AG09309 (cell line): ENCODE measurements around the gene SFXN5.

ENCODE experiments used
- DNase-seq: peaks from one replicate; pipeline ENCODE4 v3.0.0-alpha.2; 2010; ENCODE audit warnings: low read depth
- H3K4me3 ChIP-seq: 2 replicates; pipeline ENCODE4 v1.5.1; 2011; ENCODE audit warnings: mild to moderate bottlenecking, low read depth, low read length, moderate library complexity; ENCODE audit not compliant: control insufficient read depth
- CTCF ChIP-seq: IDR thresholded peaks from 2 replicates; pipeline ENCODE4 v1.5.1; 2011; ENCODE audit warnings: mild to moderate bottlenecking, low read depth, low read length, inconsistent platforms; ENCODE audit not compliant: insufficient read depth, control insufficient read depth; ENCODE audit errors: missing control alignments

Gene SFXN5

GRCh38 chr2:72892506-72893173, 178.9 kb downstream of the SFXN5 start:
- TF ChIP-seq CTCF, result peak; percentile 95
- H3K4me3 ChIP-seq, result no peak overlapping the region
- DNase-seq, result no peak
